ENCODE data around the gene SLC16A8. TPM values are rescaled to one million over a fixed set of nuclear protein-coding genes. Genes with fewer than 3 reads are reported as not detected.

Gene SLC16A8
- total RNA-seq, 1 experiment from 2014 or later, result not detected

DNA sequence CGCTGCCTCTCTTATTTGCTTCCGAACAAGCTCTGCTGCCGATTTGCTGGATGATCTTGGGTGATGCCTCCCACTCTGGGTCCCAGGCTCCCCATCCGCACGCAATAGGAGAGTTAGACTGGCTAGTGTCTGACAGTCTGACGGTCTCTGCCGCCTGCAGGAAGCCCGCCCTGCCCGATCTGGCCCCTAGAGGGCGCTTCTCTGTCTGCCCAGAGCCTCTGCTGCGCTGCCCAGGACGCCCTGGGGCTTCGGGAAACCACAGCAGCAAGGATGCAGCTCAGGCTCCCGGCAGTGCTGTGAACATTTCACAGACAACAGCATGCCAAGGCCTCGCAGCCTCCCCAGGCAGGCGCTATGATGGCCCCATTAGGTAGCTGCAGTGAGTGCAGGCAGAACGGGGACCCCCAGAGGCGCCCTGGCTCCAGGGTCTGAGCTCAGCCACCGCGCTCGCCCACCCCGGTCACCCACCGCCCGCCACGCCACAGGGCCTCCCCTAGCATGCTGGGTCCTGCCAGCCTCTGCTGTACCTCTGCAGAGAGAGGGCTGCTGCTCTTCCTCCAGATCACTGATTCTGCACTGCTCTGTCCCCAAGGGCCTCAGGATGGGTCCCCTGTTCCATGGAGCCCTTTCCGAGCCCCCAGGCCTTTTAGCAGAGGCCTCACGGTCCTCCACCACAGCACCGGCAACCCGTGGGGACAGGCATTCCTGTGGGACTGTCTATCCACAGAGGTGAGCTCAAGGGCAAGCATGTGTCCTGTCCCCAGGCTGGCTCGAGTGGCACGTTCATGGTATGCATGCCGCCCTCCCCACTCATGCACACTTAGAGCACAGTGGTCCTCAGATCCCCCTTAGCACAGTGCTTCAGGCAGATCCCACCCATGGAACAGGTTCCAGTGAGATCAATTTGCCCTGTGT lies 30.8 kb upstream of the SLC16A8 start:
- DNase-seq (ENCODE audit: extremely low read depth, low read depth), result peak; percentile 23

DNA sequence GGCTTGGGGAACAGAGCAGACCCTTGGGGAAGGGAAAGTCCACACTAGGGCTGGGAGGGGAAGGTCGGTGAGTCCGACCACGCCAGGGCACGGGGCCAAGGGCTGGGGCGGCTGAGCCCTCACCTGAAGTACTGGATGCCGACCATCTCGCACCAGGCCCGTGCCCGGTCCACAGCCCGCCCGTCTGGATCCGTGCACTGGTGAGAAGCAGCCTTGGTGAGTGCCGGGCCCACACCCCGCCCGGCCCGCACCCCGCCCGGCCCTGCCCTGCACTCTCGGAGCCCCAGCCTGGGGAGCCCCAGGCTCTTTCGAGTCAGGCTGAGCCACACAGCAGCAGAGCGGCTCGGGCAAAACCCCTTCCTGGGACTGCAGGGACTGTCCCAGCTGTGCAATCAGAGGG lies 28.4 kb upstream of the SLC16A8 start:
- DNase-seq (ENCODE audit: extremely low read depth, low read depth), result no peak

- DNase-seq (ENCODE audit: extremely low read depth, low read depth), result no peak
Measured at GRCh38 chr22:38111925-38112355, 28.0 kb upstream of the SLC16A8 start.

DNA sequence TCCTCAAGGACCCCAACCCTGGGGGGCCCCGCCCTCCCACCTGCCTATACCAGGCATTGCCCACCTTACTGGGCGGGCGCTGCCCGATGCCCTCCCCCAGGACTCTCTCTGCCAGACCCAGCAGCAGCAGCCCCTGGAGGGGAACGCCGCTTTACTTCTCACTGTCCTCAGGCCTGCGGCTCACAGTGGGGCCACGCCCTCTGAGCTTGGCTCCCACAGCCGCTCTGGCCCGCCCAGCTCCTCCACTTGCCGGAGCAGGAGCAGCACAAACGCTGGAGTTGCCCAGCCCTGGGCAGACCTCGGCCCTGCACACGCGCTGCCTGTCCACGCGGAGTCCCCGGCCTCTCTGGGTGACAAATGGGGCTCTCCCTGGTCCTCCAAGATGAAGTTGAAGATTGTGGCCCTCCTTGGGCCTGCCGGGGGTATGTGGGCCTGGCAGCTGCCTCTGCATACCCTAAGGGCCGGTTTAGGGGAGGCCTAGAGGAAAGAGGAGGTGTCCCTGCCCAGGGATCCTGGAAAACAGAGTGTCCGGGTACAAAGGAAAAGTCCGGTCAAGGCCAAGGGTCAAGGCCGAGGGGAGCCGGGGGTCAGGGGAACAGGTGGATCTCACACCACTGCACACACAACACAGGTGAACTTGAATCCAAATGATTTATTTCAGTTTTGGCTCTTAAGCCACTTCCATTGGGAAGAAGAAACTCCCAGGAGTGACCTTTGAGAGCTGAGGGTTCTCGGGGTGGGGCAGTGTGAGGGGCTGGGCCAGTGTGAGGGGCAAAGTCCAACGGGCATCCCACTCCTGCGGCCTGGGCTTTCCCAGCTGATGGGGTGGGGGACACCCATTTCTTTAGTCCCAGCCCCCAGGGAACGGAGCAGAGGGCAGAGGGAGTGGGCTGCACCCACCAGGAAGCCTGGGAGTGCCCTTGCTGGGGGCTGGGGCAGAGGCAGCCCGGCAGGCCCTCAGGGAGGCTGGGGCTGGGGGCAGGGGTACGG lies 27.2 kb upstream of the SLC16A8 start:
- peak; percentile 6 for DNase-seq (ENCODE audit: extremely low read depth, low read depth)

DNA sequence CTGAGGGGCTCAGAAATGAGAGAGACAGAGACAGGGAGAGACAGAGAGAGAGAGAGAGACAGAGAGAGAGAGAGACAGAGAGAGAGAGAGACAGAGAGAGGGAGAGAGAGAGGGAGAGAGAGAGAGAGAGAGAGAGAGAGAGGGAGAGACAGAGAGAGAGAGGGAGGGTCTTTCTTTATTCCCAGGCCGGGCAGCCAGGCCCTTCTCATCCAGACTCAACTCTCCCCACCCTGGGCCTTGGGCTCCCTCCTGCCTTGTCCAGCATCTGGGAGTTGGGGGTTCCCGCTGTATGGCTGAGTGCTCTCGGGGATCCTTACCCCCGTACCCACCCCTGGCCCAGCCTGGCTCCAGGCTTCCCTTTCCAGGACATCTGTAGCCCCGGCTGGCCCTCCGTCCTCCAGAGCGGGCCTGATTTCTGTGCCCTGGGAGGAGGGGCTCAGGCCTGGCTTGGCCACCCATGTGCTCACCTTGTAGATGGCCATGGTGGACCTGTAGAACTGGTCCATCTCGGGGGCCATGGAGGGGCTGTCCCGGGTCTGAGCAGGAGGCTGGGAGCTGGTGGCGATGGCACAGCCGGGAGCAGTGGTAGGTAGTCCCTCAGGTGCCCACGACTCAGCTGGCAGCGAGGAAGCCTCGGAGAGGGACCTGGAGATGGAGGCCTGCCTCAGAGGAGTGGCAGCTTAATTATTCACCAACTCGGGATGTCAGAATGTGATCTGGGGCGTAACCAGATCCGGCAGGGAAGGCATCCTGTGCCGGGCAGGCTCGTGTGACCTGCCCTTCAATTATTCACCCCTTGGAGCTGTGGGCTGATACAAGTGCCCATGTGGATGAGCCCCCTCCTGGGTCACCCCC lies 26.3 kb upstream of the SLC16A8 start, which contains the start of gene BAIAP2L2:
Gene BAIAP2L2, minus strand, starts transcription at position 677 of the 855 bp plus-strand sequence. Its CDS starts 159 bp downstream, at position 518.
- DNase-seq (ENCODE audit: extremely low read depth, low read depth), result no peak

GRCh38 chr22:38109371-38110001 lies 25.5 kb upstream of the SLC16A8 start:
- no peak for DNase-seq (ENCODE audit: extremely low read depth, low read depth)

- DNase-seq (ENCODE audit: extremely low read depth, low read depth), result no peak
Measured at GRCh38 chr22:38108561-38109319, 24.8 kb upstream of the SLC16A8 start.

DNA sequence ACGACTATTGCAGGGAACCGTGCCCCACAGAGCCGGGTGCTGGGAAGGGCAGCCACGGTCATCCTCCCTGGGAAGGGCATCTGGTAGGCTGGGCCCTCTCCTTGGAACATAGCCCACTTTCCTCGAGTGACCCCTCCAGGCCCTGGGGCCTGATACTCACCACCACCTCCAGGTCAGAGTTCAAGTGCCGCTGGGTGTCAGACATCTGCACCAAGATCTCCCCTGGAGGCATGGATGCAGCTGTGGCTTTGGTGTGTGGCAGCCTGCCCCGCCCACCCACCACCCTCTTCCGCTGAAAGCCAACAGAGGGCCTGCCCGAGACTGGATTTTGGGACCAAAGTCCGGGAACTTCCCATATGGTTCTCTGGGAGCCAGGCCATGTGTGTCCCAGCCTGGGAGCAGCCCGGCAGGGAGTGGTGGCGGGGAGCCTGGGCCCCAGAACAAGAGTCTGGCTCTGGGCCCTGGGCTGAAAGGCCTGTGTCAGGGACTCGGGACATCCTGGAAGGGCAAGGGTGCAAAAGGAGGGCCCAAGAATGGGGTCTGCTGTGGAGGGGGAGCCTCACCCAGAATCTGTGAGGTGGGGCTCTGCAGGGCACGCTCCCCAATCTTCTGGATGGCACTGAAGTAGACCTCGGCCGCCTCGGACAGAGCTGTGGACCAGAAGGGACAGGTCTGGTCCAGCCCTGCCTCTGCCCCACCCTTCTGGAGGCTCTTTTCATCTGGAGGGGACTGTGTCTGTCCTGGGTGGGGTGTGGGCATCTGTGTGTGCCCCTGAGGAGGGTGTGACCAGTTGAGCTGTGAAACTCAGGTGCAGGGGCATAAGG lies 23.9 kb upstream of the SLC16A8 start:
- no peak for DNase-seq (ENCODE audit: extremely low read depth, low read depth)

GRCh38 chr22:38106814-38107578 lies 23.0 kb upstream of the SLC16A8 start:
- no peak for DNase-seq (ENCODE audit: extremely low read depth, low read depth)

DNA sequence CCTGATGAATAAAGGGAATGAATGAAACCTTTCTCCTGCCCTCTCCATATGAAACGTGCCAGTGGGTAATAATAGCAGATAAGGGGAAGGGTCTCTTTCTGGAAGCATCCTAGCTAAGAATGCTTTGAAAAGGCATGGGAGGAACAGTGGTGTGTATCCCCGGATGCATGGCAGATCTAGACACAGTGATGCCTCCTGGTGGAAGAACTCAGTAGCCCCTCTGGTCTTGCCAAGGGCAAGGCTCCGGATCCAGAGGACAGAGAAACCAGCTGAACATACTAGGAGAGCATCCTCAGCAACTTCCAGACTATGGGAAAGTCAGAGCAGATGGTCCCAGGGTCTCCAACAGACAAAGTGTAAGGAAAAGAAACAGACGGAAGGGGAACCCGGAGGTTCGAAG lies 20.1 kb upstream of the SLC16A8 start:
- no peak for DNase-seq (ENCODE audit: extremely low read depth, low read depth)

- DNase-seq (ENCODE audit: extremely low read depth, low read depth), result no peak
Measured at GRCh38 chr22:38103641-38104040, 19.7 kb upstream of the SLC16A8 start.

GRCh38 chr22:38098410-38099249 lies 14.6 kb upstream of the SLC16A8 start:
- no peak for DNase-seq (ENCODE audit: extremely low read depth, low read depth)

DNA sequence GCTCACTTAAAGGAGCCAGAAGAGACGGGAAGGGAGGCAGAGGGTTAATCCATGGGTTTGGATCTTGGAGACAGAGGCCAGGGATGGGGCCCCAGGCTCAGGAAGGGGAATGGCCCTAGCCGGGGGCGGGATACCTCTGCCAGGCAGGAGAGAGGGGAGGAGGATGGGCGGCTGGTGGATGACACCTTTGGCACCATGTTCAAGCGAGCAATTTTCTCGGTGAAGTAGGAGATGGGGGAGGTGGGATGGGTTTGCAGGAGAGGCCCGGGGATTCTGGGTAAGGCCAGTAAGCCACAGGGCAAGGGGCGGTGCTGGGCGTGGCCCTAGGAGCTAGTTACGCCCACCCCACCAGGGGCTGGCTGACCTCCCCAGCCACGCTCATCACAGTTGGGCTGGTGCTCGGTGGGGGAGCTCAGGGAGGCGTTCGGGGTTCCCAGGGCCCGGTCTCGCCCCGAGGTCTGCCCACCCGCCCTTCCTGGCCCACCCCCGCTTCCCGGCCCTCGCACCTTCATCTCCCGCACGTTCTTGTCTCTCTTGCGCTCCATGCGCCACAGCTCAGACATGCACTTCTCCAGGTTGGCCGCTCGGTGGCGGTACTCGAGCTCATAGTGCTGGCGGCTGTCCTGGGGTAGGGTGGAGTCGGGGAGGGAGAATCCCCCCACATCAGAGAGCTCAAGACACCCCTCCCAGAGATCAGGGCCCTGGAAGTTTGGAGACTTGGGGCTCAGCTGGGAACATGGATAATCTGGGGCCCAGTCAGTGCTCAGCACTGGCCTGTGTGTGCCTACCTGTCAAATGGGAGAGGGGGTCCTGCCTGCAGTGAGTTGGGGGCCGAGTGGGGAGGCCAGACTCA lies 13.8 kb upstream of the SLC16A8 start:
- no peak for DNase-seq (ENCODE audit: extremely low read depth, low read depth)

DNA sequence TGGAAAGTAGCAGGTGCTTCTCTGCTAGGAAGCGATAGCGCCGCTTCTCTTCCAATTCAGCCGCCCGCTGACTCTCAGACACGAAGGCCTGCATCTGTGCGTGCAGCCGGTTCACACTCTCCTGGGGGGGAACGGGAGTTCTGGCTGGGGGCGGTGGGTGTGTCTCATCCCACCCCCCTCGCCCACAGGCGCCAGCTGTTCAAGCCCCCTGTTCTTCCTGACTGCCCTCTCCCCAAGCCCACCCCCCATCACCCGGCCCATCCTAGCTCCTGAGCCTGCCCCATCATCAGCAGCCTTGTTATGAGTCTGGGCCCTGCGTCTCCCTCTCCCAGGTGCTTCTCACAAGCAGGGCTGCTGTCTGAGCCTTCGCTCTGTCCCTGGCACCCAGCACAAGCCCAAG lies 13.1 kb upstream of the SLC16A8 start:
- no peak for DNase-seq (ENCODE audit: extremely low read depth, low read depth)

- DNase-seq (ENCODE audit: extremely low read depth, low read depth), result no peak
Measured at GRCh38 chr22:38089474-38089851, 5.5 kb upstream of the SLC16A8 start.
